ENCODE results near the gene OST4.

Gene OST4

DNA sequence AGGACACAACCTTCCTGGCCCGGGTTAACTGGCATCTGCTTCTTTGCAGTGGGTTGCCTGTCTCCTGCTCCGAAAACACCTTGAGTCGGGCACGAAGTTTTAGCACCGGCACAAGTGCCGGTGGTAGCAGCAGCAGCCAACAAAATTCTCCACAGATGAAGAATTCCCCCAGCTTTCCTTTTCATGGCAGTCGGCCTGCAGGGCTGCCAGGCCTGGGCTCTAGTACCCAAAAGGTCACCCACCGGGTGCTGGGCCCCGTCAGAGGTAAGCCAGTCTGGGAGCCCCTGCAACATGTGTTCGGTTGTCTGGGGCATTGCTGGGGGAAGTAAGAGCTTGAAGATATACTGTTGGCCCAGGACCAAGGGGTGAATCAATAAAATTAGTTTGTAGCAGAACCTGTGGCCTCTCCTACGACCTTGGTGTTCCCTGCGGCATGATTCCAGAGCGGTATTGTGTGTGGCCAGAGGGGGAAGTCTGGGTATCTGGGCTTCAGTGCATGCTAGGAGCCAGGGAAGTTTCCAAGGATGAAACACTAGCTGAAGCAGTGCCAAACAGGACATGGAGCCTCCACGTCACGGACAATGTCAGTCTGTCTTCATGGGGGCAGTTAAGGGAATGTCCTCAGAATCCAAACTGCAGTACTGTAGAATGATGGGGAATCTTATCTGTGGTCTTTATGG, 12.2 kb downstream of the OST4 start:
- H3K27me3 ChIP-seq (ENCODE audit: control insufficient read depth, insufficient read depth, low read length), result no peaks in the 10 kb centered on the region
- no peaks in the 10 kb centered on the region for H3K4me1 ChIP-seq (ENCODE audit: control insufficient read depth, insufficient read depth, low read length)
- H3K27ac ChIP-seq (ENCODE audit: low read depth, low read length), result no peak overlapping the region
- no peaks in the 10 kb centered on the region for H3K9me3 ChIP-seq (ENCODE audit: control insufficient read depth, insufficient read depth, low read depth, low read length)
- H3K36me3 ChIP-seq (ENCODE audit: control insufficient read depth, insufficient read depth, low read length), result peaks cover 72% of the 10 kb centered on the region
- H3K9ac ChIP-seq (ENCODE audit: low read length), result no peak overlapping the region
- no peak overlapping the region for H3K4me3 ChIP-seq (ENCODE audit: low read depth, low read length)

DNA sequence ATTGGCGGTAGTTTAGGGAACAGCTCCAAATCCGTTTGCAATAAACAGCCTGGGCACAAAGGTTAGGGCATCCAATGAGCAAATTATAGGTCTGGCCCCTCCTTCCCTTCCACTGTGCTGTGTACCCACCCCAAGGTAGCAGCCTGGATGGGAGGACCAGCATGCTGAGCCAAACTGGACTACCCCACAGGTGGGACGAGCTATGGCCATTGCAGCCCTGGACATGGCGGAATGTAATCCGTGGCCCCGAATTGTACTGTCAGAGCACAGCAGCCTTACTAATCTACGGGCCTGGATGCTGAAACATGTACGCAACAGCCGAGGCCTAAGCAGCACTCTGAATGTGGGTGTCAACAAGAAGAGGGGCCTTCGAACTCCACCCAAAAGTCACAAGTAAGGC, 13.2 kb downstream of the OST4 start:
- no peak overlapping the region for H3K4me3 ChIP-seq (ENCODE audit: low read depth, low read length)
- H3K9ac ChIP-seq (ENCODE audit: low read length), result no peak overlapping the region
- H3K9me3 ChIP-seq (ENCODE audit: control insufficient read depth, insufficient read depth, low read depth, low read length), result no peaks in the 10 kb centered on the region
- no peaks in the 10 kb centered on the region for H3K27me3 ChIP-seq (ENCODE audit: control insufficient read depth, insufficient read depth, low read length)
- no peaks in the 10 kb centered on the region for H3K4me1 ChIP-seq (ENCODE audit: control insufficient read depth, insufficient read depth, low read length)
- H3K27ac ChIP-seq (ENCODE audit: low read depth, low read length), result no peak overlapping the region
- H3K36me3 ChIP-seq (ENCODE audit: control insufficient read depth, insufficient read depth, low read length), result peaks cover 79% of the 10 kb centered on the region

DNA sequence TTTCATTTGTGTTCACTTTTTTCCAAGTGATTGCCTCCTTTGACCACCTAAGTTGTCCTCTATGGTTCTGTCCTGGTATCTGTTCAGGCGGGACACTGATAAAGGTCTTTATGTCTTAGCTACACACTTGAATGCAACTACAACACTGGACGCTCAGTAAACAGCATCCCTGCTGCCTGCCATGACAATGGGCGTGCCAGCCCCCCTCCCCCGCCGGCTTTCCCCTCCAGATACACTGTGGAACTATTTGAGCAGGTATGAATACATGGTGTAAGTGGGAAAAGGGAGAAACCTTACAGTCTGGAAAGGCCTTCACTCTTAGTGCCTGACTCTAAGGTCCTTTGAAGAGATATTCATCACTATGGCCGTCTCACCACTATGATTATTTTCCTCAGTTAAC, 14.3 kb downstream of the OST4 start:
- Histone ChIP-seq H3K36me3 (ENCODE audit: control insufficient read depth, insufficient read depth, low read length) (peaks cover 70% of the 10 kb centered on the region), H3K27ac (ENCODE audit: low read depth, low read length) (no peak overlapping the region), H3K4me1 (ENCODE audit: control insufficient read depth, insufficient read depth, low read length) (no peaks in the 10 kb centered on the region), H3K9me3 (ENCODE audit: control insufficient read depth, insufficient read depth, low read depth, low read length) (no peaks in the 10 kb centered on the region), H3K4me3 (ENCODE audit: low read depth, low read length) (no peak overlapping the region), H3K27me3 (ENCODE audit: control insufficient read depth, insufficient read depth, low read length) (no peaks in the 10 kb centered on the region), H3K9ac (ENCODE audit: low read length) (no peak overlapping the region)

DNA sequence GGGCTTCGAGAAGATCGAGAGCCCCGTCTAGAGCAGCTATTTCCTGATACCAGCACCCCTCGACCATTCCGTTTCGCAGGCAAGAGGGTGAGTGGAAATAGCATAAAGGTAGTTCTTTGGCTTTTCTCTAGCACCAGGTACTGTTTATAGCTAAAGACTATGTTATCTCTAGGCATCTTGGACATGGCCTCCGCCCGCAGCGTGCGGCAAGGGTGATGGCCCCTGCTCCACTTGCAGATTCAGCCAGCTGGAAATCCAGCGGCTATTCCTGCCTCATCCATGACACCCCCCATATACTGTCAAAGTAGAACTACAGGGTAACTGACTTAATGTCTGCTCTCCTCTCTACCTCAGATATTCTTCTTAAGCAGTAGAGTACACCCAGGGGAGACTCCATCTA, 16.7 kb downstream of the OST4 start:
- Histone ChIP-seq H3K27me3 (ENCODE audit: control insufficient read depth, insufficient read depth, low read length) (no peaks in the 10 kb centered on the region), H3K36me3 (ENCODE audit: control insufficient read depth, insufficient read depth, low read length) (peaks cover 59% of the 10 kb centered on the region), H3K4me3 (ENCODE audit: low read depth, low read length) (no peak overlapping the region), H3K27ac (ENCODE audit: low read depth, low read length) (no peak overlapping the region), H3K9me3 (ENCODE audit: control insufficient read depth, insufficient read depth, low read depth, low read length) (no peaks in the 10 kb centered on the region), H3K9ac (ENCODE audit: low read length) (no peak overlapping the region), H3K4me1 (ENCODE audit: control insufficient read depth, insufficient read depth, low read length) (no peaks in the 10 kb centered on the region)

DNA sequence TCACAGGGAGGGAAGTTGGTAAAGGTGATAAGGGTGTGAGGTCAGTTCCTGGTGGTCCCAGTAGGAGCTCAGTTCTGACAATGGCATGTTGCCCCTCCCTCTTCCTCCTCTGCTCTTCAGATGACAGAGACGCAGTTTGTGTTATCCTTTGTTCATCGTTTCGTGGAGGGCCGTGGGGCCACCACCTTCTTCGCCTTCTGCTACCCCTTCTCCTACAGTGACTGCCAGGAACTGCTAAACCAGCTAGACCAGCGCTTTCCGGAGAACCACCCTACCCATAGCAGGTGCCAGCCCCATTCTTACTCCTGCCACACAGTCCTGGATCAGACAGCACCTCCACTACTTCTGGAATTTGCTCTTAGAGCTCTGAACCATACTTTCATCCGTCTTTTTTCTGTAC, 17.7 kb downstream of the OST4 start:
- Histone ChIP-seq H3K27ac (ENCODE audit: low read depth, low read length) (no peak overlapping the region), H3K4me1 (ENCODE audit: control insufficient read depth, insufficient read depth, low read length) (no peaks in the 10 kb centered on the region), H3K4me3 (ENCODE audit: low read depth, low read length) (no peak overlapping the region), H3K9ac (ENCODE audit: low read length) (no peak overlapping the region), H3K9me3 (ENCODE audit: control insufficient read depth, insufficient read depth, low read depth, low read length) (no peaks in the 10 kb centered on the region), H3K27me3 (ENCODE audit: control insufficient read depth, insufficient read depth, low read length) (no peaks in the 10 kb centered on the region), H3K36me3 (ENCODE audit: control insufficient read depth, insufficient read depth, low read length) (peaks cover 50% of the 10 kb centered on the region)

GRCh38 chr2:27053321-27053720, 18.1 kb downstream of the OST4 start:
- H3K4me1 ChIP-seq (ENCODE audit: control insufficient read depth, insufficient read depth, low read length), result no peaks in the 10 kb centered on the region
- no peak overlapping the region for H3K27ac ChIP-seq (ENCODE audit: low read depth, low read length)
- H3K4me3 ChIP-seq (ENCODE audit: low read depth, low read length), result no peak overlapping the region
- H3K27me3 ChIP-seq (ENCODE audit: control insufficient read depth, insufficient read depth, low read length), result no peaks in the 10 kb centered on the region
- no peak overlapping the region for H3K9ac ChIP-seq (ENCODE audit: low read length)
- no peaks in the 10 kb centered on the region for H3K9me3 ChIP-seq (ENCODE audit: control insufficient read depth, insufficient read depth, low read depth, low read length)
- H3K36me3 ChIP-seq (ENCODE audit: control insufficient read depth, insufficient read depth, low read length), result peaks cover 46% of the 10 kb centered on the region

DNA sequence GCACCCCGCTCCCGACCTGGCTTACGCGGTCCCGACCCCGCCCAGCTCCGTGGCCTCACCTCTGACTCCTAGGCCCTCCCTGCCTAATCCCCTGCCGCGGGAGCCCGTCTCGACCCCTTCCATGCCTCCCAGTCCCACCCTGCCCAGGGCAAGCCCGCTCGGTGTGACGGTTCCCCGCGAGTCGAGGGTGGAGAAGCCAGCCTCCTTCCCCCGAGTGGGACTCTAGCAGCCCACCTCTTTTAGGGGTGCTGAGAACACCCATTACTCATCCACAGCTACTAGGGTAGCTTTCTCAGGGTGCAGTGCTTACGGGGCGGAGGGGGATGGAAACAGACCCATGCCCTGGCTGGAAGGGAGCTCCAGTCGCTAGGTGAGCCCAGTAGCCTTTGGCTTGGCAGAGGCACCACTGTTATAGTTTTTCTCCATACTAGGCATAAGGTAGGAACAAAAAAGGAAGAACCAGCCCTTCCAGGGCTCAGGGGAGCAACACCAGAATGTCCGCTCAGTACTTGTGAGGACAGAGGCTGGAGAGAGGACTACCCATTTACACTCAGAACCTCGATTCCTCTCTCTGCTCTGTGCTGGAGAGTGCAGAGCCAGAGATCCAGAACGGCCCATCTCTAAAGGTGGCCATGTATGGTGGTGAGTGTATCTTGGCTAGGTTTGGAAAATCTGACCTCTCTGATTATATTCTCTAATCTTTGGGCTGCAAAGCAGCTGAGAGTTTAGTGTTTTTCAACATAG, 19.4 kb downstream of the OST4 start:
- Histone ChIP-seq H3K36me3 (ENCODE audit: control insufficient read depth, insufficient read depth, low read length) (peaks cover 35% of the 10 kb centered on the region), H3K27ac (ENCODE audit: low read depth, low read length) (no peak overlapping the region), H3K4me1 (ENCODE audit: control insufficient read depth, insufficient read depth, low read length) (no peaks in the 10 kb centered on the region), H3K9me3 (ENCODE audit: control insufficient read depth, insufficient read depth, low read depth, low read length) (no peaks in the 10 kb centered on the region), H3K4me3 (ENCODE audit: low read depth, low read length) (peak overlapping the region; percentile 68), H3K27me3 (ENCODE audit: control insufficient read depth, insufficient read depth, low read length) (no peaks in the 10 kb centered on the region), H3K9ac (ENCODE audit: low read length) (peak overlapping the region; percentile 84)

GRCh38 chr2:27050996-27051901, 20.2 kb downstream of the OST4 start, which contains the start of gene AGBL5:
Gene AGBL5 (plus strand): TSS chr2:27051668. CDS start chr2:27052959, 1,291 bp downstream.
- H3K4me3 ChIP-seq (ENCODE audit: low read depth, low read length), result peak within 1 kb of the TSS; percentile 68
- H3K9me3 ChIP-seq (ENCODE audit: control insufficient read depth, insufficient read depth, low read depth, low read length), result no peaks in the 10 kb centered on the region
- H3K27me3 ChIP-seq (ENCODE audit: control insufficient read depth, insufficient read depth, low read length), result no peaks in the 10 kb centered on the region
- H3K27ac ChIP-seq (ENCODE audit: low read depth, low read length), result no peak within 1 kb of the TSS; the same call in 1 of the 2 replicates
- H3K9ac ChIP-seq (ENCODE audit: low read length), result peak within 1 kb of the TSS; percentile 84
- H3K4me1 ChIP-seq (ENCODE audit: control insufficient read depth, insufficient read depth, low read length), result no peaks in the 10 kb centered on the region
- H3K36me3 ChIP-seq (ENCODE audit: control insufficient read depth, insufficient read depth, low read length), result peaks cover 27% of the 10 kb centered on the region

- H3K9me3 ChIP-seq (ENCODE audit: control insufficient read depth, insufficient read depth, low read depth, low read length), result no peaks in the 10 kb centered on the region
- H3K36me3 ChIP-seq (ENCODE audit: control insufficient read depth, insufficient read depth, low read length), result peaks cover 18% of the 10 kb centered on the region
- H3K4me1 ChIP-seq (ENCODE audit: control insufficient read depth, insufficient read depth, low read length), result no peaks in the 10 kb centered on the region
- H3K4me3 ChIP-seq (ENCODE audit: low read depth, low read length), result peak overlapping the region; percentile 68
- no peaks in the 10 kb centered on the region for H3K27me3 ChIP-seq (ENCODE audit: control insufficient read depth, insufficient read depth, low read length)
- H3K9ac ChIP-seq (ENCODE audit: low read length), result peak overlapping the region; percentile 79
- peak overlapping the region; percentile 3; the same call in 1 of the 2 replicates for H3K27ac ChIP-seq (ENCODE audit: low read depth, low read length)
Measured at GRCh38 chr2:27050281-27050995, 21.0 kb downstream of the OST4 start.

- no peaks in the 10 kb centered on the region for H3K4me1 ChIP-seq (ENCODE audit: control insufficient read depth, insufficient read depth, low read length)
- peak overlapping the region; percentile 79 for H3K9ac ChIP-seq (ENCODE audit: low read length)
- peak overlapping the region; percentile 3; the same call in 1 of the 2 replicates for H3K27ac ChIP-seq (ENCODE audit: low read depth, low read length)
- peaks cover 11% of the 10 kb centered on the region for H3K36me3 ChIP-seq (ENCODE audit: control insufficient read depth, insufficient read depth, low read length)
- H3K27me3 ChIP-seq (ENCODE audit: control insufficient read depth, insufficient read depth, low read length), result no peaks in the 10 kb centered on the region
- H3K4me3 ChIP-seq (ENCODE audit: low read depth, low read length), result peak overlapping the region; percentile 68
- H3K9me3 ChIP-seq (ENCODE audit: control insufficient read depth, insufficient read depth, low read depth, low read length), result no peaks in the 10 kb centered on the region
Measured at GRCh38 chr2:27049422-27050280, 21.8 kb downstream of the OST4 start.

Data from HUES6 (cell line).